Measurements from ENCODE around the gene NUP160. TPM values are rescaled to one million over a fixed set of nuclear protein-coding genes. Genes with fewer than 3 reads are reported as not detected.
"Not testable (repeated sequence)": the region's sequence is repeated elsewhere in the genome, so short reads cannot be mapped to it uniquely, and the experiment has no call there.

Gene NUP160
- total RNA-seq, 1 experiment from 2014 or later: 53.8 TPM

- H3K9ac ChIP-seq (ENCODE audit: low read length); H2AFZ ChIP-seq (ENCODE audit: low read depth, low read length, poor library complexity, severe bottlenecking); H3K4me1 ChIP-seq (ENCODE audit: control insufficient read depth in 1 of 2, insufficient read depth in 2 of 2, low read length in 2 of 2); H3K9me2 ChIP-seq (ENCODE audit: insufficient read depth); H3K27me3 ChIP-seq (ENCODE audit: insufficient read depth, low read length); H3K27ac ChIP-seq (ENCODE audit: low read depth, low read length); H3K4me3 ChIP-seq (replicated peaks in 1 of 2; ENCODE audit: low read depth in 1 of 2, low read length in 2 of 2); H3K4me2 ChIP-seq (ENCODE audit: low read length); RAD21 ChIA-PET (ENCODE audit: low non-redundant PET in 1 of 2, low total read pairs in 2 of 2, uncharacterized antibody in 2 of 2, unreplicated experiment in 2 of 2); DNase-seq (ENCODE audit: low read depth, low spot score); CTCF ChIA-PET; POLR2A ChIA-PET; H3K79me2 ChIP-seq (ENCODE audit: insufficient read depth, low read length); H4K20me1 ChIP-seq (ENCODE audit: insufficient read depth); ATAC-seq; BruUV-seq (replicated peaks); H3K9me3 ChIP-seq (ENCODE audit: control insufficient read depth in 1 of 2, insufficient read depth in 1 of 2, low read depth in 1 of 2, low read length in 2 of 2); intact Hi-C loops (cut with micrococcal nuclease): not testable (repeated sequence)
- H3K36me3 ChIP-seq (ENCODE audit: control insufficient read depth in 1 of 2, insufficient read depth in 2 of 2, low read length in 2 of 2): peaks cover 39 to 44% of the 10 kb centered on the region in 2 experiments
Measured at GRCh38 chr11:47790017-47790416, 58.1 kb downstream of the NUP160 start.

- no peaks in the 10 kb centered on the region for H3K9me3 ChIP-seq (ENCODE audit: control insufficient read depth in 1 of 2, insufficient read depth in 1 of 2, low read depth in 1 of 2, low read length in 2 of 2)
- H2AFZ ChIP-seq (ENCODE audit: low read depth, low read length, poor library complexity, severe bottlenecking): no peak overlapping the region
- no peak for DNase-seq (ENCODE audit: low read depth, low spot score)
- peaks cover 48 to 54% of the 10 kb centered on the region in 2 experiments for H3K36me3 ChIP-seq (ENCODE audit: control insufficient read depth in 1 of 2, insufficient read depth in 2 of 2, low read length in 2 of 2)
- intact Hi-C loops (cut with micrococcal nuclease): no loop called here
- no peak overlapping the region for H3K9ac ChIP-seq (ENCODE audit: low read length)
- H3K27me3 ChIP-seq (ENCODE audit: insufficient read depth, low read length): no peaks in the 10 kb centered on the region
- TF ChIP-seq JUND (IDR thresholded peaks at IDR 0.05) (no peak), ELF1 (IDR thresholded peaks at IDR 0.05; ENCODE audit: borderline replicate concordance, low read depth) (no peak), CTCF (IDR thresholded peaks at IDR 0.05 in 2 of 3, conservative IDR thresholded peaks at IDR 0.05 in 1 of 3; ENCODE audit: borderline replicate concordance in 1 of 3, insufficient read depth in 1 of 3, low read depth in 2 of 3, low read length in 2 of 3) (no peak), SIN3A (IDR thresholded peaks at IDR 0.05; ENCODE audit: low read depth) (no peak), ZBTB33 (IDR thresholded peaks at IDR 0.05; ENCODE audit: extremely low read depth, insufficient replicate concordance, low read length) (no peak), EGR1 (IDR thresholded peaks at IDR 0.05; ENCODE audit: low read depth) (no peak), REST (IDR thresholded peaks at IDR 0.05; ENCODE audit: low read depth) (no peak), FOSL1 (IDR thresholded peaks at IDR 0.05; ENCODE audit: low read depth) (no peak), MAX (IDR thresholded peaks at IDR 0.05) (no peak), POLR2AphosphoS5 (IDR thresholded peaks at IDR 0.05; ENCODE audit: low read depth, low read length) (no peak)
- no peaks in the 10 kb centered on the region for H4K20me1 ChIP-seq (ENCODE audit: insufficient read depth)
- no peaks in the 10 kb centered on the region for H3K9me2 ChIP-seq (ENCODE audit: insufficient read depth)
- ChIA-PET POLR2A (no interaction called here), RAD21 (ENCODE audit: low non-redundant PET in 1 of 2, low total read pairs in 2 of 2, uncharacterized antibody in 2 of 2, unreplicated experiment in 2 of 2) (no interaction called here), CTCF (no interaction called here)
- no peak for ATAC-seq
- H3K4me2 ChIP-seq (ENCODE audit: low read length): no peak overlapping the region
- no peaks in the 10 kb centered on the region for H3K4me1 ChIP-seq (ENCODE audit: control insufficient read depth in 1 of 2, insufficient read depth in 2 of 2, low read length in 2 of 2)
- BruUV-seq (replicated peaks): no TSS peak
- H3K79me2 ChIP-seq (ENCODE audit: insufficient read depth, low read length): no peaks in the 10 kb centered on the region
- no peak overlapping the region for H3K4me3 ChIP-seq (replicated peaks in 1 of 2; ENCODE audit: low read depth in 1 of 2, low read length in 2 of 2)
- H3K27ac ChIP-seq (ENCODE audit: low read depth, low read length): no peak overlapping the region
Measured at GRCh38 chr11:47788181-47788580, 60.0 kb downstream of the NUP160 start.
